HL-60/S4 (cell line): ENCODE data around the gene DTX2.
"Not testable (repeated sequence)": the region's sequence is repeated elsewhere in the genome, so short reads cannot be mapped to it uniquely, and the experiment has no call there.

Source experiments
- in situ Hi-C: fragments of 300-500 bp; cut with MboI; formaldehyde crosslinking; loops from 2 replicates; pipeline ENCODE4 v1.14.3; 2022; ENCODE audit warnings: low sequenced_read_pairs

Gene DTX2

DNA sequence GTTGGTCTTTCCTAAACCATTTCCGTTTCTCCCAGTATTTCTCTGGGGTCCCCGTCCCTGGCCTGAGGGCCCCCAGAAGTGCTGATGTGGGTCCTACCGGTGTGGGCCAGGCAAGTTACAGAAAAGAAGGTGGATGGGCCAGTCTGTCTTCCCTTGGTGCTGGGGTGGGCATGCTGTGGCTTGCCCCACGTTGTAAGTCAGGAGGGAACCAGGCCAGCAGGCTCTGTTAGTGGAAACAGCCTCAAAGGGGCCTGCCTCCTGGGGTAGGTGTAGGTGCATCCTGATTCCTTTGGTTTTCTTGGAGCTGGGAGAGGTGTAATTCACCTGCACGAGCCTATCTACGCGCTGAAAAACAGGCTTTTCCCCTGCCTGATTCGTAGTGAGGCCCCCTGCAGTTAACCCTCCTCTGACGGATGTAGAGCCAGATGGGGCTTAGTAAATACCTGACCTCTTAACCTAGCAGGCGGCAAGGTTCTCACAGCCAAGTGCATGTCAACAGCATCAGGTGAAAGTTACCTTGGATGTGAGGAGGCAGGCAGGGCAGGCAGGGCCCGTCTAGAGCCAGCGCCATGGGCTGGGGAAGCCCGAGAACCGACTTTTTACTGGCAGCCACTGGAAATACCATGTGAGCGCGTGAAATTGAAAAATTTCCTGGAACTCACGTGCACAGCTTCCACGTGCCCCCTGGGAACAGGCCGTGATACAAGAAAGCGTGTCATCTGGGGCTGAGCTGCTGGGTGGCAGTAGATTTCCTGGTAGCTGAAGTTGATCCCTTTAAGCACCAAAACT, 24.5 kb downstream of the DTX2 start:
- in situ Hi-C loops: not testable (repeated sequence)

DNA sequence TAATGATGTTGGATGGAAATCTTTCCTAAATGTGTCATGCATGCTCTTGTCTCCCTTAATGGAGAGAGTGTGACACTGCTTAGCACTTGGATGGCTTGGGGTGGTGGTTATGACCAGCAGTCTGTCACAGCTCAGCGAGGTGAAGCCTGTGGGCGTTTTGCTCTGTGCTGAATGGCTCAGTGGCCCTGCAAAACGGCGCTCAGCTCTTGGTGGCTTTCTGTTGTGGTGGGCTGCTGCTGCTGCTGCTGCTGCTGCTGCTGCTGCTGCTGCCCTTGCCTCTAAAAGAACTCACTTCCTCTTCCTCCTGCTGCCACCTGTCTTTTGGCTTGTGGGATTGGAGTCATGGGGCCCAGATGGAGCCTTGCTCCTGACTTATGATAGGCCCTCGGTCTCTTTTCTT, 25.1 kb downstream of the DTX2 start:
- in situ Hi-C loops: not testable (repeated sequence)

DNA sequence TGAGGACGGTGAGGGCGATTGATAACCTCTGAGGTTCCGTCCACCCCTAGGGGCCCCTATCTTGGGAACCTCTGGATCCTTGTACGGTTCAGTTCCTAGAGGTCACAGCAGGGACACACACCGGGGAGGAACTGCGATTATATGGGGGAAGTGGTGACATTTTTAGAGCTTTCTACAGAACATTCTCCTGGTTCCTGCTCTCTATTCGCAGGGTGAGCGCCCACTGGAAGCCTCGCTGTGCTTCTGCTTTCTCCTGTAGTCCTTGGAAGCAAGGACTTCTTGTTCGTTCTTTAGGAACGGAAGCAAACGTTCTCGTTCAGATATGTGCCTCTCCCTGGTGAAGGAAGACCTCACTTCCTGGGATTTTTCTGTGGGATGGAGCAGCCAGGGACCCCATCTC, 26.5 kb downstream of the DTX2 start:
- in situ Hi-C loops: not testable (repeated sequence)

DNA sequence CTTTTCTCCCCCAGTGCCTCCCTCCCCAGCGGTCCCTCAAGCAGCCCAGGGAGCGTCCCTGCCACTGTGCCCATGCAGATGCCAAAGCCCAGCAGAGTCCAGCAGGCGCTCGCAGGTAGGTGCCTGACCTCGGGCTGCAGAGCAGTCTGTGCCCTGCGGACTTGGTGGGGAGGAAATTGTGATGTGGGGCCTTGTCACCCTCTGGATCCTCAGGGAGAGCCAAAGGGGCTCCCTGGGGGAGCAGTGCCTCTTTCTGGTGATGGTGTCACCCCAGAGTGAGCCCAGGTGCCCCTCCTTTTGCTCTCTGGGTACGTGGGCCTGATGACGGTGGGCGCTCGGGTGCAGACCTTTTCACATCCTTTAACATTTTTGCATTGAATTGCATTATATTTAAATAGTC, 30.6 kb downstream of the DTX2 start:
- in situ Hi-C loops: not testable (repeated sequence)

DNA sequence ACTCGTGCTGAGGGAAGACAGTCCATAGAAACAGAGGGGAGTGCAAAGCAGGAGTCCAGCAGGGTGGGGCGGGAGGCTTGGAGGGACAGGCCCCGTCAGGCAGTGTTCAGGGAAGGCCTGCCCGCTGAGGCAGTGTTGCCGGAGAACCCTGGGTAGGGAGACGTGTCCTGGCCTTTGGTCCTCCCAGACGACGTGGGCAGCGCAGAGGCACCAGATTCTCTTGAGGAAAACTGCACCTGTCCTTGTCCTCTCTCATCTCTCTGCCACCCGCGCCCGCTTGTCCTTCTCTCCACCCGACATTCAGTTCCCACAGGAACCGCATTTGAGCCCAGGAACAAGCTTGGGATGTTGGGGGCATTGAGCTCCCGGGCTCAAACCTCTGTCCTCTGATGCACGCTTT, 34.2 kb downstream of the DTX2 start:
- in situ Hi-C loops: not testable (repeated sequence)

DNA sequence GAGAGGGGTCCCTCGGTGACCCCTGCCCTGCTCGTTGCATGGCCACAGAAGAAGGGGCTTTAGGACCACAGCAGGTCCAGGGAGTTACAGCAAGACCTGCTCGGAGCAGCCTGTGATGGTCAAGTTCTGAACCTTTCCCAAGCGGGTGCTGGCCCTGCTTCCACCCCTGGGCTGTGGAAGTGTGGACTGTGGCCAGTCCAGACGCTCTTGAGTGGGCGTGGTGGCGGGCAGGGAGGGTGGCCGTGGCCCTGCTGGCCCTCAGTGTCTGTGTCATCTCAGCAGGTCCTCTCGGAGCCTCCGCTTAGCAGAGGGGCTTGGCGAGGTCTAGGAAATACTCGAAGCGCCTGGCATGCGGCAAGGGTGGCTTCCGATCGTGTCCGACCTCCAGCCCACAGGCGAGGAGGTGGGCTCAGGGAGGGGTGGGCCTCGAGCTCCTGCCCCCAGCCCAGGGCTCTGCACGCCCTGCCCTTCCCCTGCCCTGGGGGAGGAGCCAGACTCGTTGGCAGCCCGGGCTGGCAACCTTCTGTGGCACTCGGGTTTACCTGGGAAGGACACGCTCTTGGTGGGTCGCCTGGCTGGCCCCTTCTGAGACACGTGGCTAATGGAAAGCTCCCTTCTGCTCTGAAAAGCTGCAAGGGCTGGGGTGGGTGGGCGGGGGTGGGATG, 36.5 kb downstream of the DTX2 start:
- in situ Hi-C loops: not testable (repeated sequence)

DNA sequence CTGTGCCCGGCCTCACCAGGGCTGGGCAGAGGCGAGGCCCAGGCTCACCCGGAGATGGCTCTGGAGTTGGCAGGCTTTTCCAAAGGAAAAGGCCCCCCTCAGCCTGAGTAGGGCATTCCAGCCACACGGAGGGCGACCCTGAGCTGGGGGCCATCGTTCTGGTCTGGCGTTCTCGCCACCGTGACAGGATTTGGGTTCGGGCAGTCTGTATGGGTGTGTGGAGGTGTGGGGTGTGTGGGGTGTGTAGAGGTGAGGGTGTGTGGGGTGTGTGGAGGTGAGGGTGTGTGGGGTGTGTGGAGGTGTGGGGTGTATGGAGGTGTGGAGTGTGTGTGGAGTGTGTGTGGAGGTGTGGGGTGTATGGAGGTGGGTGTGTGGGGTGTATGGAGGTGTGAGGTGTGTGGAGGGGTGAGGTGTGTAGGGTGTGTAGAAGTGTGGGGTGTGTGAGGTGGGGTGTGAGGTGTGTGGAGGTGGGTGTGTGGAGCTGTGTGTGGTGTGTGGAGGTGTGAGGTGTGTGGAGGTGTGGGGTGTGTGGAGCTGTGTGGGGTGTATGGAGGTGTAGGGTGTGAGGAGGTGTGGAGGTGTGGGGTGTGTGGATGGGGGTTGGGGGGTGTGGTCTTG, 37.2 kb downstream of the DTX2 start:
- in situ Hi-C loops: not testable (repeated sequence)

DNA sequence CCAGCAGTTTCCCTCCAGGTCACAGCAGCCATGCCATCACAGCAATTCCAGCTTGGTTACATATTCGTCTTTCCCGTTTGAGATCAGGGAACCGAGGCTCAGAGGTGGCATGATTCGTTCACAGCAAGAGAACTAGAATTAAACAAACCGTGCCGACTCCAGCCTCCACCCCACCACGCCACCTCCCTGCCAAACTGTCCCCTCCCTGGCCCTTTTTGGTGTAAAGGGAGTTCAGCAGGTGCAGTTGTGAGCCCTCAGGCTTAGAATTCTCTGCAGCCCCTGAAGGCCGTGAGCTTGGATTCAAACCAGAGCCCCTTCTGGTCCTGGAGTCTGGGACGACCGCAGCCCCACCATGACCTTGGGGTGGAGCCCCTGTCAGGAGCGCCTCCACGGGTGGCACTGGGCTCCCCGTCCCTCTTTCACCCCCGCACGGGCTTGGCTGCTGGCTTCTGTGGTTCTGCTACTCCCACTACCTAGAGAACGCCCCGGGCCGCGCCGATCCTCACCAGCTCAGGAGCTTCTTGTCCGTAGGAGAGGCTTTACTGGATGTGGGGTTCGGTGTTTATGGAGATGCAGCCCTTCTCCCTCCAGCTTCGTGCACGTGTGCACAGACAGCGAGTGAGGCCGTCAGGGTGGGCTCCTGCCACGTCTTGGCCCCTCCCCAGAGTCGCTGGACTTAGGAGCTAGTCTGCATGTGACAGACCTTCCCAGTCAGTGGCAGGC, 37.9 kb downstream of the DTX2 start:
- in situ Hi-C loops: not testable (repeated sequence)

DNA sequence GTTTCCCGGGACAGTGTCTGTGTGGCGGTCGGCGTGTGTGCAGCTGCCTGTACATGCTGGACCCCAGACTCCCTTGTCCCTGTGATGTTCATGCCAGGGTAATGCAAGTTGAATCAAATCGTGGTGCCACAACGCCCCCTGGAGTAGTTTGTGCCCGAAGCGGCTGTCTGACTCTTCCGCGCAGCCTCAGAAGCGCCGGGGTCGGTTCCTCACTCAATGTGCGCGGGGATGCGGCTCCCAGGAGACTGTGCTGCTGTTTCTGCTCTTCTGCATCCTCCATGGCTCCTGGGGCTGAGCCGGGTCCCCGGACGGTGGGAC, 38.4 kb downstream of the DTX2 start:
- in situ Hi-C loops: not testable (repeated sequence)

DNA sequence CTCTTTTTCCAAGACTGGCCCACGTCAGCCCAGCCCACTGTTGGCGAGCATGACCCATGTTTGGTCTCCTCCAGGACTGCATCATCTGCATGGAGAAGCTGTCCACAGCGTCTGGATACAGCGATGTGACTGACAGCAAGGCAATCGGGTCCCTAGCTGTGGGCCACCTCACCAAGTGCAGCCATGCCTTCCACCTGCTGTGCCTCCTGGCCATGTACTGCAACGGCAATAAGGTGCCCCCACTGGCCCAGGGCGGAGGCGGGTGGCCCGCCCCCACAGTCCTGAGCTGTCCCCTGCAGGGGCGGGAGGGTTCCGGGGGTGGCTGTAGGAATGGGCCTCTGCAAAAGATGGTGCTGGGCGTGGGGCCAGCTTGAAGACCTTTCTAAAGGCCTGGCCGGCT, 40.7 kb downstream of the DTX2 start:
- in situ Hi-C loops: not testable (repeated sequence)

DNA sequence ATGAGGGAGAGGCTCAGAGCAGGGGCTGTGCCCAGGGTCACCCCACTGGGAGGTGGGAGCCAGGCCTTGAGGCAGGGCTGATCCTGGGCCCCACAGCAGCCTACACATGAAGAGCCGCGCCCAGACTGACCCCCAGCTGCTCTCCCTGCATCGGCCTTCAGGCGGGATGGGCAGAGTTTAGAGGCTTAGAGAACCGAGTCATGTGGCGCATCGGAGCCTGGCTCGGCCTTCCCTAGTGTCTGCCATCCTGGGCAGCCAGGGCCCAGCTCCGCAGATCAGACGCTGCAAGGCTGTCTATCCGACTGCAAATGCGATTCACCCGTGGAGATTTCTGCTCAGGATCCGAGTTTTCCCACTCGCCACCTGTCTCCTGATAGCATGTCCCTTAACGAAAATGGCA, 41.3 kb downstream of the DTX2 start:
- in situ Hi-C loops: not testable (repeated sequence)

DNA sequence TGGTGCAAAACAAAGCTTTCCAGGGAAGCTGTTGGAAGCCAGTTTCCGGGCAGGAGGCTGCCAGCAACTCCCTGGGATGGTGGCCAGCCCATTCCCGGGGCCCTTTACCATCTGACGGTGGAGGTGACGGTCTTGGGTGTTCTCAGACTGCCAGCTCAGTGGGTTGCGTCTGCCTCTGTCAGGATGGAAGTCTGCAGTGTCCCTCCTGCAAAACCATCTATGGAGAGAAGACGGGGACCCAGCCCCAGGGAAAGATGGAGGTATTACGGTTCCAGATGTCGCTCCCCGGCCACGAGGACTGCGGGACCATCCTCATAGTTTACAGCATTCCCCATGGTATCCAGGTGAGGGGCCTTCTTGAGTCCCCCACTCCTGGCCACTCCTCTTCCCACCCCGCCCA, 41.7 kb downstream of the DTX2 start:
- in situ Hi-C loops: not testable (repeated sequence)

DNA sequence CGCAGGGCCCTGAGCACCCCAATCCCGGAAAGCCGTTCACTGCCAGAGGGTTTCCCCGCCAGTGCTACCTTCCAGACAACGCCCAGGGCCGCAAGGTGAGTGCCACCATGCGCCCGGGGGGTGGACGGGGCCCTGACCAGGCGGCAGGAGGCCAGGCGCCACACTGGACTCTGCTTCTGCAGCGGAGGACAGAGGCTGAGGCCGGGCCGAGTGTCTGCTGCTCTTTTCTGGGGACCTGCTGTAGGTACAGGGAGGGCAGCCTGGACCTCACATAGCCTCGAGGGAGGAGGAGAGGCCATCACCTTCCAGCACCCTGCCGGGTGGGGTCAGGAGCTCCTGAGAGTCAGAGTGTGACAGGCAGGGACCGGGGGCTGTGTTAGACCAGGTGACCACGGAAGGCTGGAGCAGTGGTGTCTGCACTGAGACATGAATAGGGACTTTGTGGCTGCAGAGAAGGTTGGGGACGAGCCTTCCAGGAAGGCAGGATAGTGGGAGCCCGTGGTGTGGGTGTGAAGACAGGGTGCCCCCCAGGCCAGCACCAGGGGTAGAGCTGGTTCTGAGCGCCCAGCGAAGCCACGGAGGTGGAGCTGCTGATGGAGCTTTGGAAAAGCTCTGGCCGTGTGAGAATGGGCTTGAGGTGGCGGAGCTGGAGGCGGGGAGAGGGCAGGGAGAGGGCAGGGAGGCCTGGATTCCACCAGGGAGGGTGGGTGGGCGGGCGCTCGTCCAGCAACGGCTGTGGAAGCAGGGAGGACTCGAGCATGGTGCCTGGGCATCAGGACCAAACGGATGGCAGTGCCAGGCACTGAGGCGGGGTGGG, 43.0 kb downstream of the DTX2 start:
- in situ Hi-C loops: not testable (repeated sequence)

DNA sequence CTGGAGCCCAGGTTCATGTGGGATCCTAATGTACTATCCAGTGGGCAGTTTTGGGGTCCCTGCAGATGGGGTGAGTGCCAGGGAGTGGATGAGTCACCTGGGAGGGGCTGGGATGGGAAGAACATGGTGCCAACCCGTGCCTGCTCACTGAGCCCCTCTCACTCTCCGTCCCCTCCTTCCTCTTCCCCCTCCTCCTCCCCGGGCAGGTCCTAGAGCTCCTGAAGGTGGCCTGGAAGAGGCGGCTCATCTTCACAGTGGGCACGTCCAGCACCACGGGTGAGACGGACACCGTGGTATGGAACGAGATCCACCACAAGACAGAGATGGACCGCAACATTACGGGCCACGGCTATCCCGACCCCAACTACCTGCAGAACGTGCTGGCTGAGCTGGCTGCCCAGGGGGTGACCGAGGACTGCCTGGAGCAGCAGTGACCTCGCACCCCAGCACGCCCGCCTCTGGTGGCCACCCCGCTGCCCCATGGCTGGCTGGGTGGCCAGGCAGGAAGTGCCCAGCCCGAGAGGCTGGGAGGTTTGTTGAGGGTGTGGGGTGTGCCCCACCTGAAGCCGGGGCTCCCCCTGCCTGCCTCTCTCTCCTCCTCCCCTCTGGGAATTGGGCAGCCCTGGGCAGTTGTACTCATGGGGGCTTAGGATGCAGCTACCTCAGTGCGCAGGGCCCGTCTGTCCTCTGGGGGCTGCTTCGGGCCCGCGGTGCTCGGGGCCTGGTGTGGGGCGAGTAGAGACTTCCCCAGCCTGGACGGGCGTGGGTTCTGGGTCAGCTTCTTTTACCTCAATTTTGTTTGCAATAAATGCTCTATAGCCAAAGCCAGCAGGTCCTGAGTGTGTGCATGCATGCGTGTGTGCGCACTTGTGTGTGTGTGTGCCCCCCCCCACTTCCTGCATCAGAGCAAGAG, 43.9 kb downstream of the DTX2 start:
- in situ Hi-C loops: no loop called here

DNA sequence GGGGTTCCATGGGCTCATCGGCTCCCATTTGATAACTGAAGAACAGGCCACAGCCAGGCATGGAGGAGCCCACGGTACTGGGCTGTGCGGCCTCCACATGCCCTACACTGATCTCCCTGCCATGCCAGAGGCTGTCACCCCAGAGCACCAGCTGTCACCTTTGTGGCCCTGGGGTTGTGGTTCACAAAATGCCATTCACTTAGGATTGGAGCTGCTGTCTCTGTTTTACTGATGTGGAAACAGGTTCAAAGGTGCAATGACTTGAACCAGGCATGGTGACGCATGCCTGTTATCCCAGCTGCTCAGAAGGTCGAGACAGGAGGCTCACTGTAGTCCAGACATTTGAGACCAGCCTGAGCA, 44.6 kb downstream of the DTX2 start:
- in situ Hi-C loops: no loop called here

DNA sequence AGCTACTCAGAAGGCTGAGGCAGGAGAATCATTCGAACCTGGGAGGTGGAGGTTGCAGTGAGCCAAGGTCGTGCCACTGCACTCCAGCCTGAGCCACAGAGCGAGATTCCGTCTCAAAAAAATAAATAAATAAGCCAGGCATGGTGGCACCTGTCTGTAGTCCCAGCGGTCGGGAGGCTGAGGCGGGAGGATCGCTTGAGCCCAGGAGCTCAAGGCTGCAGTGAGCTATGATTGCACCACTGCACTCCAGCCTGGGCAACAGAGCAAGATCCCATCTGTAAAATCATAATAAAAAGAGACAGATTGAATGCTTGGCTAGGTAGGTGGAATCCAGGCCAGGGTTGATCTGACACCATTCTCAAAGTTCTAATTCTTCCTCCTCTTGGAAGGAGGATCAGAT, 45.1 kb downstream of the DTX2 start:
- in situ Hi-C loops: not testable (repeated sequence)

DNA sequence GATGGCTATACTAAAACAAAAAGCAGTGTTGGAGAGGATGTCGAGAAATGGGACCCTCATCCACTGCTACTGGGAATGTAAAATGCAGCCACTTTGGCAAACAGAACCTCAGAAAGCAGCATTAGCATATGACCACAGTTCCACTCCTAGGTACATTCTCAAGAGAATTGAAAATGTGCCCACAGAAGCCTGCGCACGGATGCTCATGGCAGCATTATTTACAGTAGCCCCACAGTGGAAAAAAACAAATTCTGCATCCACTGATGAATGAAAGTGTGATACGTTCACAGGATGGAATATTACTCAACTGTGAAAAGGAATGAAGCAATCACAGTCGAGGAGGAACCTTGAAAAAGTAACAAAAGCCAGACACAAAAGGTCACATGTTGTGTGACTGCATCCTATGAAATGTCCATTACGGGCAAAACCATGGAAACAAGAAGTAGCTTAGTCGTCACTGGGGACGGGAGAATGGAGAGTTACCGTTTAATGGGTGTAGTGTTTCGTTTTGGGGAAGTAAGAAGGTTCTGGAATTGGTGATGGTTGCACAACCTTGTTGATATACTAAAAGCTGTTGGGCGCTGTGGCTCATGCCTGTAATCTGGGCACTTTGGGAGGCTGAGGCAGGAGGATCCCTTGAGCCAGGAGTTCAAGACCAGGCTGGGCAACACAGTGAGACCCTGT, 46.4 kb downstream of the DTX2 start:
- in situ Hi-C loops: no loop called here

DNA sequence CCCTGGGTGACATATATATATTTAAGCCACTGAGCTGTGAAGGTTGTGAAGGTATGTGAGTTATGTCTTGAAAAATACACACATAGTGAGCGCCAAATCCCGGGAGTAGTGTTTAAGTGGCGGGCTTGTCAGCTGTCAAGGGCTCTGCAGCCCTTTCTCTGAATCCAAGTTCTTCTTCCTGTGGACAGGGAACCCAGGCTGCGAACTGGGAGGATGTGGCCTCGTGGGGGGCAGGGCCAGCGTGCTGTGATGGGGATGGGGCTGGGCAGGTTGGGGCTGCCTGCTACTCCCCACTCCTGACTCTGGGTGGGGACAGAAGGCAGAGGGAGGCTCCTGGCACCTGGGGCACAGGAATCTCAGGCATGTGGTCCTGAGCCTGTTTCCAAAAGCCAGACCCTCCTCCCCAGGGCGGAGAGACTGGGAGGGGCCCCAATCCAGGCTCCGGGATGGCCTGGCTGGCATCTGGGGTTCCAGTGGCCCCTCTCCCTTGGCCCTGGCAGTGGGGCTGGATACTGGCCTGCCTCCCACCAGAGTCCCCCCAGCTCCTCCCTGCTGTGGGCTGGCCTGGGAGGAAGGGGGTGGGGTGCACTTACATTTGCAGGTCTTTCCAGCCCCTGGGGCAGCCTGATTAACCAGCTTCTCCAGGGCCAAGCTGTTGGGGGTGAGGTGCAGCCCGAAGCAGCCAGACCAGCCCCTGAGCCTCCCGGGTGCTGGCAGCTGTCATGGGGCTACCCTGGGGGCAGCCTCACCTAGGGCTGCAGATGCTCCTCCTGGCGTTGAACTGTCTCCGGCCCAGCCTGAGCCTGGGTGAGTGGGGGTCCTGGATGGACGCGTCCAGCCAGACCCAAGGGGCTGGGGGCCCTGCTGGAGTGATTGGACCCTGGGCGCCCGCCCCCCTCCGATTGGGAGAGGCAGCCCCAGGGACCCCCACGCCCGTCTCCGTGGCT, 48.7 kb downstream of the DTX2 start, which contains the start of gene UPK3B:
Gene UPK3B, plus strand, starts transcription at position 622 of the 947 bp plus-strand sequence. Its CDS starts 101 bp downstream, at position 723.
- in situ Hi-C loops: no loop called here
